ENCODE data around the gene SUN1.

Gene SUN1, protein sequence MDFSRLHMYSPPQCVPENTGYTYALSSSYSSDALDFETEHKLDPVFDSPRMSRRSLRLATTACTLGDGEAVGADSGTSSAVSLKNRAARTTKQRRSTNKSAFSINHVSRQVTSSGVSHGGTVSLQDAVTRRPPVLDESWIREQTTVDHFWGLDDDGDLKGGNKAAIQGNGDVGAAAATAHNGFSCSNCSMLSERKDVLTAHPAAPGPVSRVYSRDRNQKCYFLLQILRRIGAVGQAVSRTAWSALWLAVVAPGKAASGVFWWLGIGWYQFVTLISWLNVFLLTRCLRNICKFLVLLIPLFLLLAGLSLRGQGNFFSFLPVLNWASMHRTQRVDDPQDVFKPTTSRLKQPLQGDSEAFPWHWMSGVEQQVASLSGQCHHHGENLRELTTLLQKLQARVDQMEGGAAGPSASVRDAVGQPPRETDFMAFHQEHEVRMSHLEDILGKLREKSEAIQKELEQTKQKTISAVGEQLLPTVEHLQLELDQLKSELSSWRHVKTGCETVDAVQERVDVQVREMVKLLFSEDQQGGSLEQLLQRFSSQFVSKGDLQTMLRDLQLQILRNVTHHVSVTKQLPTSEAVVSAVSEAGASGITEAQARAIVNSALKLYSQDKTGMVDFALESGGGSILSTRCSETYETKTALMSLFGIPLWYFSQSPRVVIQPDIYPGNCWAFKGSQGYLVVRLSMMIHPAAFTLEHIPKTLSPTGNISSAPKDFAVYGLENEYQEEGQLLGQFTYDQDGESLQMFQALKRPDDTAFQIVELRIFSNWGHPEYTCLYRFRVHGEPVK

DNA sequence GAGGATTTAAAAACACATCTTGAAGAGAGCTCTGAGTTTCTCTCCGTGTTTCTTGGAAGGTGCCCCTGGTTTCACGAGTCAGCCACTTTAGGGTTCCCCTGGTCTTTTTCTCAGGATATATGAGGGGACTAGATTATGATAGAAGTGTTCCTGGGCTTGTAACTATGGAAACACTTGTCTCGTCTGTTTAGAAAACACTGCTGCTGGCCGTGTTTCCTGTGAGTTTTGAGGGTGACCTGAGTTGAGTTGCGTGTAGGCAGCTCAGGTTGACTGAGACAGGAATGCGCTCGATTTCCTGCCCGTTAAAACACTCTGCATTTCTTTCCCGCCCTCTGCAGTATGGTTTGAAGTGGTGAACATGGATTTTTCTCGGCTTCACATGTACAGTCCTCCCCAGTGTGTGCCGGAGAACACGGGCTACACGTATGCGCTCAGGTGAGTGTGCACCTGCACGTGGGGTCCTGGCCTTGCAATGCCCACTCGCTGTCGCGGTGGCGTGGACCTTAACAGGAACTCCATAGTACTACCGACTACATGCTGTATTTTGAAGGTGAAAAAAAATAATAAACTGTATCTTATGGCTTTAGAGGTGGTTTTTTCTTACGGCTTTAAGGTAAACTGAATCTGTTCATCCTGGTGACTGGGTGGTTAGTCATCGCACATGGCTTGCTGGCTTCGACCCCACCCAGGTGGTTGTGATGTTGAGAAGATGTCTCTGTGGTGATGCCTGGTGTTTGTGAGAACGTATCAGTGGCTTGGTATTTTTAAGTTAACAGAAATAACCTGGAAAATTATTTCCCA is at the start of gene SUN1:
TSS of gene SUN1 (plus strand) at position 310 of the 801 bp plus-strand sequence. CDS start at position 359, 49 bp downstream.
- TF ChIP-seq GATA3 (IDR thresholded peaks at IDR 0.05; ENCODE audit: low read depth, low read length) (no peak), GATA2 (IDR thresholded peaks at IDR 0.05; ENCODE audit: low read depth, low read length) (no peak)

DNA sequence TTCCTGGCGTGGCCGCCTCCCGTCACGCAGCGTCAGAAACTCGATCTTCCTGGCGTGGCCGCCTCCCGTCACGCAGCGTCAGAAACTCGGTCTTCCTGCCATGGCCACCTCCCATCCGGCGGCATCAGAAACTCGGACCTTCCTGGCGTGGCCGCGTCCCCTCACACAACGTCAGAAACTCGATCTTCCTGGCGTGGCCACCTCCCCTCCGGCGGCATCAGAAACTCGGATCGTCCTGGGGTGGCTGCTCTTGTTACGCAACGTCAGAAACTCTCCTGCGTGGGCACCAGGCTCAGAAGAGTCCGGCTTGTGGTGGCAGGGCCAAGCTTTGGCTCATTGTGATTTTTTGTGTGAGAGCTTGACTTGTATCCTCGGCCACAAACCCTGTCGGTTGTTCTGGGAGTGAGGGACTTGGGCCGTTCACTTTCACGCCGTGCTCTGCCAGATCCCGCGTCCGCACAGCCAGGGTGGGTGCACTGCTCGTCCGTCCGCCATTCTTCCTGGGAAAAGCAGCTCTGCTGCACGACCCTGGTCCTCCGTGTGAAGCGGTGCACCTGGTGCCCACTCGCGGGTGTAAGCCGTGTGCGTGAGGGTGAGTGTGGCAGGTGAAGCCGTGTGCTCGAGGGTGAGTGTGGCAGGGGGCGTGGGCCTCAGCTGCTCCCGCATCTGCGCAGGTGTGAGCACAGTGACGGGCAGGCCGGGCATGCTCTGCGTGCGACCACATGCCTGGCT is 49.4 kb upstream of the SUN1 start:
- TF ChIP-seq GATA2 (IDR thresholded peaks at IDR 0.05; ENCODE audit: low read depth, low read length) (no peak), GATA3 (IDR thresholded peaks at IDR 0.05; ENCODE audit: low read depth, low read length) (no peak)

DNA sequence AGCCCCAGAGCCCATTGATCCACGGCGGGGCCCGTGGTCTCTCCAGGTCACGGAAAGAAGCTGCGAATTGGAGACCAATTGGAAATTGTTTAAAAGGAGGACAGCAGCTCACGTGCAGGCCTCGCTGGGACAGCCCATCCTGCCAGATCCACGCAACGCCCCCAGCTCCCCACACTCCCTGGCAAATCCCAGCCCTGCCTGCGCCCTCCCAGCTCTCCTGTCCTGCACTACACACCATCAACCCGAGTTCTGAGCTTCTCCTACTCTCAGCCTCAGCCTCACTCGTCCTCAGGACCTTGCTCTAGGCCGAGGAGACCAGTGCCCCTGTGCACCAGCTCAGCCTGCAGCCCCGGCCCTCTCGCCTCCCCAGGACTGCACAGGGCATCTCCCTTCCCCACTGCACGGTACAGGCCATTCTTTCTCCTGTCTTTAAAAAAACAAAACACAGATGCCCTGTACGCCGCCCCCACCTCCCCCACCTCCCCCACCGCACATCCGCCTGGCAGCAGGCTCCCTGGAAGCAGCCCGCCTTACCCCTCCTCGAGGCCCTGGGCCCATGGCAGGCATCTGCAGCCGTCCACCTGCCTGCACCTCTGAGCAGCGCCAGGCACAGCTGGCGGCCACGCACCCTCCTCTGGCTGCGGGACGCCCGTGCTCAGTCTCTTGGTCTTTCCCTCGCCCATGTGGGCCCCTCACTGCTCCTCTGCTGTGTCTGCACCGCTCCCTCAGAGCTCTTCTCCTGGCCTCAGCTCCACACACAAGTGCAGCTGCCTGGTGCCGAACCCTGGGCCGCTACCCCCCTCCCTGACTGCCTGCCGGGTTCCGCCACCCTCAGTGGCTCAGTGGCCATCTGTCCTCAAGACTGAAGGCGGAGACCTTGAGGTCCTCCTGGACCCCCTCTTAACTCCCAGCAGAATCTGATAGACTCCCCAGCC is 48.5 kb upstream of the SUN1 start:
- TF ChIP-seq GATA2 (IDR thresholded peaks at IDR 0.05; ENCODE audit: low read depth, low read length) (no peak), GATA3 (IDR thresholded peaks at IDR 0.05; ENCODE audit: low read depth, low read length) (no peak)

DNA sequence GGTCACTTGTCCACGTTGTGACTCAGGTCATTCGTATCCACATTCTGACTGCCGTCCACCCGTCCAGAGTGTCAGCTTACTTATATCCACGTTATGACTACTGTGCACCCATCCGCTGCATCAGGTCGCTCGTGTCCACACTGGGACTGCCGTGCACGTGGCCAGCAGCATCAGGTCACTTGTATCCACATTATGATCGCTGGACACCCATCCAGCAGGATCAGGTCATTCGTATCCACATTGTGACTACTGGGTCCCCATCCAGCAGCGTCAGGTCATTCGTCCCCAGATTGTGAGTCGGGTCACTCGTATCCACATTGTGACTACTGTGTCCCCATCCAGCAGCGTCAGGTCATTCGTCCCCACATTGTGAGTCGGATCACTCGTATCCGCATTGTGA is 47.3 kb upstream of the SUN1 start:
- TF ChIP-seq GATA2 (IDR thresholded peaks at IDR 0.05; ENCODE audit: low read depth, low read length), result no peak

DNA sequence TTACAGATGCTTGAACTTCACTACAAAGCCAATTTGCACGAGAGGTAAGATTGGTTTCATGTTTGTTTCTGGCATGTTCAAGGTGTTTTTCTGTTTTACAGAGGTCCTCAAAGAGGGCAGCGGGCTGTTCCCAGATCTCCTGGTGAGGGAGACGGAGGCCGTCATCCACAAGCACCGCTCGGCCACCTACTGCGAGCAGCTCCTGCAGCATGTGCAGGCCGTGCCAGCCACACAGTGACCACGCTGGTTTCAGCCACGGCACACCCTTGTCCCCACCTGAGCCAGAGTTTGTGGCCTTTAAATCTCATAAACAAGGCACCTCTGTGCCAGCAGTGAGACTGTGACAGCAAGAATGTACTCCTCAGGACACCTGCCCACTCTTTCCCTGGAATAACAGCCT is 46.9 kb upstream of the SUN1 start:
- TF ChIP-seq GATA3 (IDR thresholded peaks at IDR 0.05; ENCODE audit: low read depth, low read length) (no peak), GATA2 (IDR thresholded peaks at IDR 0.05; ENCODE audit: low read depth, low read length) (no peak)

DNA sequence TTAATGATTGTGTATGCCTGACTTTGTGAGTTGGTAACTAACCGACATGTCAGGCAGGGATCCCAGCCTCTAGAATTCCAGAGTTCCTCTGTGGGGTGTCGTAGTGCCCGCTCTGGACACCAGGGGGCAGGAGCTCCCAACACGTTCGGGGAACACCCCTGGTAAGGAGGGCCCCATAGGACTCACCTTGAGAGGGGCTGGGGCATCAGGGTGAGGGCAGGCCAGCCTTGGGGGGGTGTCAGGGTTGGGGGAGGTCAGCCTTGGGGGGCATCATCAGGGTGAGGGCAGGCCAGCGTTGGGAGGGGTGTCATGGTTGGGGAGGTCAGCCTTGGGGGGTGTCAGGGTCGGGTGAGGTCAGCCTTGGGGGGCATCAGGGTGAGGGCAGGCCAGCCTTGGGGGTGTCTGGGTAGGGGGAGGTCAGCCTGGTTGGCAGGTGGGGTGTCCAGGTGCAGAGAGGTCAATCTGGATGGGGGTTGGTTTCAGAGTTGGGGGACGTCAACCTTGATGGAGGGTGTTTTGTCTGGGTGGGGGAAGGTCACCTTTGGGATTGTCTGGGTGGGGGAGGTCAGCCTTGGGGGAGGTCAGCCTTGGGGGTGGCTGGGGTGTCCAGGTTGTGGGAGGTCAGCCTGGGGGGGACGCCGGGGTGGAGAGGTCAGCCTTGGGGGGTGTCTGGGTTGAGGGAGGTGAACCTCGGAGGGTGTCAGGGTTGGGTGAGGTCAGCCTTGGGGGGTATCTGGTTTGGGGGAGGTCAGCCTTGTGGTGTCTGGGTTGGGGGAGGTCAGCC is 45.6 kb upstream of the SUN1 start:
- no peak for TF ChIP-seq GATA3 (IDR thresholded peaks at IDR 0.05; ENCODE audit: low read depth, low read length)
- no peak for TF ChIP-seq GATA2 (IDR thresholded peaks at IDR 0.05; ENCODE audit: low read depth, low read length)

DNA sequence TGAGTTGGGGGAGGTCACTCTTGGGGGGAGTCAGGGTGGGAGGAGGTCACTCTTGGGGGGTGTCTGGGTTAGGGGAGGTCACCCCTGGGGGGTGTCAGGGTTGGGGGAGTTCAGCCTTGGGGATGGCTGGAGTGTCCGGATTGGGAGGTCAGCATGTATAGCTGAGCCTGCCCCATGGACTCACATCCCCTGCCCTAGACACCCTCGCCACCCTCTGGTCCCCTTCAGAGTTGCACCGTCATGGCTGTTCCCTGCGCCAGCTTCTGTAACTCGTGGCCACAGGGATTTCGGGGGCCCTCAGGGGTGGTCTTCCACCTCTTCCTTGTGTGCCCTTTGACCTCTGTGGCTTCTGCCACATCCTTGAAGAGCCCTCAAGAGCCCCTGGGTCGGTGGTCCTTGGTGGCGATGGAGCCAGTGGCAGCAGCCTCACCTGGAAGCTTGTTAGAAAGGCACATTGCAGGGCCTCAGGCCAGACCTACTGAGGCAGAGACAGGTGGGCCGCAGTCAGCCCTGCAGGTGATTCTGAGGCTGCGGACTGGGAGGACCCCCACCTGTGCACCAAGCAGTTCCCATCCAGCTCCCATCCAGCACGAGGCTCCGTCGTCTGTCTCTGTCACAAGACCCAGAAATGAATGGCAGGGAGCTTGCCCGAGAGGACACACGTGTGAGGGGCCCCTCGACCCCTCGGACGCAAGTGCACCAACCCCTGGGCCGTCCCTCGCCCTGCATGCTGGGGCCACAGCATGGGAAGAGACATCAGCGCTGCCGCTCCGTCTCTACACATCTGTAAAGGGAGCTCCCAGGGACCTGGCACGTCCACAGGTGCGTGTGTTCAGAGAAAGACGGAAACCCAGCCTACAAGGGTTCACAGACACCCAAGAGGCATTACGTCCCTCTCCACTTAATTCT is 44.7 kb upstream of the SUN1 start:
- no peak for TF ChIP-seq GATA3 (IDR thresholded peaks at IDR 0.05; ENCODE audit: low read depth, low read length)
- no peak for TF ChIP-seq GATA2 (IDR thresholded peaks at IDR 0.05; ENCODE audit: low read depth, low read length)

DNA sequence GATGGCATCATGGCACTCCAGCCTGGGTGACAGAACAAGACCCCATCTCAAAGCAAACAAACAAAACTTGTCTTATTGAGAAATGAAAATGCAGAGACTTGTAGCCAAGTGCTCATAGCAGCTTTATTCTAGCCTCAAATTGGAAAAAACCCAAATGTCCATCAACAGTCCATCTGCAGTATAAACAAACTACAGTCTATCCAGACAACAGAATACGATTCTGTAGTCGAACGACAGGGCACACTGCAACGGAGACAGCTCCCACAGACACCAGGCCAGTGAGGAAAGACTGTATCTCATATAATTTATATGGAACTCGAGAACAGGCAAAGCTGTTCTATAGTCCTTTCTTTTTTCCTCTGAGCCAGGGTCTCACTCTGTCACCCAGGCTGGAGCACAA is 40.8 kb upstream of the SUN1 start:
- TF ChIP-seq GATA2 (IDR thresholded peaks at IDR 0.05; ENCODE audit: low read depth, low read length) (no peak), GATA3 (IDR thresholded peaks at IDR 0.05; ENCODE audit: low read depth, low read length) (no peak)

DNA sequence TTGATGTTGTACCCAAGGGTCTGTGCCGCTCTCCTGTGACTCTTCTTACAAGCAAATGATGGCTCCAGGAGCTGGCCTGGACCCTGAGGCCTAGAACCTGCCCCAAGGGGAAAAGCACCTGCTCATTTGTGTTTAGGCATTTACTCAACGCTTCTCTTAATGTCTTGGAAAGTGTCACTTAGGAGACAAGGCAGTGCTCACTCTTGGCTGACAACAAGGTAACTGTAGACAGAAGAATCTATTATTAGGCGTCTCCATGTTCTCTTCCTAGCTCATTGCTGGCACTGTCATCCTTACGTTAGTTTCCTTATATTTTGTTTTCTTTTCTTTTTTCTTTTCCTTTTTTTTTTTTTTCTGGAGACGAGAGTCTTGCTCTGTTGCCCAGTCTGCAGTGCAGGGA is 38.1 kb upstream of the SUN1 start:
- no peak for TF ChIP-seq GATA3 (IDR thresholded peaks at IDR 0.05; ENCODE audit: low read depth, low read length)
- no peak for TF ChIP-seq GATA2 (IDR thresholded peaks at IDR 0.05; ENCODE audit: low read depth, low read length)

DNA sequence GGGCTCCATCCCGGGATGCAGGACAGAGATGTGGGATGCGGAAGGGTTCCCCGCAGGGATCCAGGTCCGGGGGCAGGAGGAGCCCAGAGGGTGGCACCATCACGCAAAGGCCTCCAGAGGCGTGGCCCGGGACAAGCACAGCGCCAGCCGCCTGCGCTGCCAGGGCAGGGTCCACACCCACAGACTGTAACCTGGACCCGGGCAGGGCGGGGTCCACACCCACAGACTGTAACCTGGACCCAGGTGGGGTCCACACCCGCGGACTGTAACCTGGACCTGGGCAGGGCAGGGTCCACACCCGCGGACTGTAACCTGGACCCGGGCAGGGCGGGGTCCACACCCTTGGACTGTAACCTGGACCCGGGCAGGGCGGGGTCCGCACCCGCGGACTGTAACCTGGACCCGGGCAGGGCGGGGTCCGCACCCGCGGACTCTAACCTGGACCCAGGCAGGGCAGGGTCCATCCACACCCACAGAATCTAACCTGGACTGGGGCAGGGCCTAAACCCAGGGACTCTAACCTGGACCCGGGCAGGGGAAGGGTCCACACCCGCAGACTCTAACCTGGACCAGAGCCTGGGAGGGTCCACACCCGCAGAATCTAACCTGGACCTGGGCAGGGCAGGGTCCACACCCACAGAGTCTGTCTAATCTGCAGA is 37.5 kb upstream of the SUN1 start:
- TF ChIP-seq GATA2 (IDR thresholded peaks at IDR 0.05; ENCODE audit: low read depth, low read length), result no peak
- no peak for TF ChIP-seq GATA3 (IDR thresholded peaks at IDR 0.05; ENCODE audit: low read depth, low read length)

Data from SH-SY5Y (cell line).